CD4-positive, alpha-beta T cell (primary cell): Measurements from ENCODE around the gene PRAME. TPM values are rescaled to one million over a fixed set of nuclear protein-coding genes. Genes with fewer than 3 reads are reported as not detected.

Experiments
- ATAC-seq: fragments of 200-7000 bp; cut with Tn5 transposase; one replicate; pipeline ENCODE4 v1.10.0; 2022; ENCODE audit warnings: mild to moderate bottlenecking; ENCODE audit not compliant: poor library complexity
- CTCF ChIA-PET: fragments of 350-600 bp; sonication (Branson Sonifier 250); formaldehyde crosslinking; loops from one replicate; lab custom pipeline; 2021; ENCODE audit warnings: antibody characterized with exemption, inconsistent platforms; lab: Charles Lee
- POLR2A ChIA-PET: fragments of 350-600 bp; sonication (Branson Sonifier 250); formaldehyde crosslinking; loops from one replicate; lab custom pipeline; 2021; ENCODE audit warnings: antibody characterized with exemption, inconsistent platforms; lab: Charles Lee
- DNase-seq, 14 experiments: peaks; one replicate each; pipeline ENCODE4 v3.0.0-alpha.2; 2013 to 2020; ENCODE audit warnings: mixed read lengths in 2 of 14
- H3K27ac ChIP-seq, 2 donors: one replicate each; pipeline versions ENCODE4 v1.5.1 to v1.7.0; 2013; ENCODE audit warnings: low read length in 2 of 2, low read depth in 1 of 2, mild to moderate bottlenecking in 1 of 2
- H3K27me3 ChIP-seq, 2 experiments: 1 replicate in 1 of 2; 2 replicates in 1 of 2; pipeline versions ENCODE4 v1.6.1 to v1.7.0; 2013; ENCODE audit warnings: low read length in 2 of 2, control low read depth in 1 of 2, mild to moderate bottlenecking in 1 of 2, moderate library complexity in 1 of 2; ENCODE audit not compliant: insufficient read depth in 2 of 2, control insufficient read depth in 1 of 2
- H3K36me3 ChIP-seq: one replicate; pipeline ENCODE4 v1.6.1; 2013; ENCODE audit warnings: low read length, control low read depth; ENCODE audit not compliant: insufficient read depth
- H3K4me1 ChIP-seq: one replicate; pipeline ENCODE4 v1.6.1; 2013; ENCODE audit warnings: low read length, control low read depth; ENCODE audit not compliant: insufficient read depth
- H3K4me3 ChIP-seq: one replicate; pipeline ENCODE4 v1.5.1; 2013; ENCODE audit warnings: mild to moderate bottlenecking, low read length, moderate library complexity
- H3K9me3 ChIP-seq, 2 experiments: 1 replicate in 1 of 2; 2 replicates in 1 of 2; pipeline versions ENCODE4 v1.6.1 to v1.7.0; 2013; ENCODE audit warnings: low read length in 2 of 2, mild to moderate bottlenecking in 2 of 2, control low read depth in 1 of 2, moderate library complexity in 1 of 2; ENCODE audit not compliant: control insufficient read depth in 1 of 2, insufficient read depth in 1 of 2
- H3K27ac Mint-ChIP-seq: one replicate; pipeline ENCODE4 v1.8.0; 2020; ENCODE audit warnings: mixed read lengths
- H3K27me3 Mint-ChIP-seq: one replicate; pipeline ENCODE4 v1.8.0; 2021; ENCODE audit warnings: mixed read lengths
- H3K36me3 Mint-ChIP-seq: one replicate; pipeline ENCODE4 v1.8.0; 2021; ENCODE audit warnings: low read depth, mixed read lengths
- H3K4me1 Mint-ChIP-seq: one replicate; pipeline ENCODE4 v1.8.0; 2021; ENCODE audit warnings: low read depth, mixed read lengths
- H3K4me3 Mint-ChIP-seq: one replicate; pipeline ENCODE4 v1.8.0; 2020; ENCODE audit warnings: mild to moderate bottlenecking, mixed read lengths
- H3K9me3 Mint-ChIP-seq: one replicate; pipeline ENCODE4 v1.8.0; 2020; ENCODE audit warnings: mixed read lengths
- intact Hi-C, 2 experiments: fragments of 100-400 bp; cut with DNase I in 1 of 2; cut with micrococcal nuclease in 1 of 2; formaldehyde crosslinking; loops; one replicate each; pipeline versions ENCODE4 v1.15.1 to v1.9.0; 2023 to 2025; cut with DNase I, micrococcal nuclease
- total RNA-seq, 174 experiments: library from RNA in 2 of 174; stranded (reverse) in 2 of 174; gene quantifications; one replicate each; pipeline ENCODE4 v1.2.3 and lab custom pipeline; 2021 to 2026
- TF ChIP-seq, protein P1 (sequence below): fragments of 200-600 bp; IDR thresholded peaks from one replicate; pipeline ENCODE4 v1.8.0; 2022; ENCODE audit warnings: antibody characterized with exemption, mild to moderate bottlenecking

PRAME gene
- total RNA-seq, 2 experiments from 2014 or later, result not detected

DNA sequence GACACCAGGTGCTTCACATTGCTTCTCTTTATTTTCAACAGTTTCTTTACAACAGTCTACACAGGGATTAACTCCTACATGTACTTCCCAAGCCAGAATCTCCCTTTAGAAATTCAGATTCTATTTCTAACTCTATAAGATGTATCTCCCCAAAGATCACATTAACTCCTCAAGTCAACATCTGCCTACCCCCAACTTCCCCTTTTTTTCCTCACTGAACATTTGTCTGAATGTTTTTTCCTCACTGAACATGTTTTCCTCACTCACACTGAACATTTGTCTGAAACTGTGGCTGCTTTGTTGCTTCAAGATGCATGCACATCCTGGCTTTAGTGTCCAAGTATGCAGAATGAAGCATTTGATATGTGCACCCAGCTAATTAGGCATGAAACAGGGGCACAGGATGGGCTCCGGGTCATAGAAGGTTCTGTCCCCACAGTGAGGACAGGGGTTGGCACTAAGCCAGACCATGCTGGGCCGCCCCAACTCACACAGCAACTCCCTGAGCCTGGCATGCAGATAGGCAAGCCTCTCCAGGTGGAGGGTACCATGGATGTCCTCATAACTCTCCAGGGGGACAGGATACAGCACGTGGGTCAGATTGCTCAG lies 11.3 kb downstream of the PRAME start:
- Histone ChIP-seq H3K4me3 (no peak overlapping the region), H3K4me1 (no peaks in the 10 kb centered on the region), H3K36me3 (no peaks in the 10 kb centered on the region), H3K27me3 (no peaks in the 10 kb centered on the region), H3K9me3 (no peaks in the 10 kb centered on the region), H3K27ac (no peak overlapping the region)
- Mint-ChIP-seq H3K9me3 (no peaks in the 10 kb centered on the region), H3K4me1 (no peaks in the 10 kb centered on the region), H3K27me3 (no peaks in the 10 kb centered on the region), H3K36me3 (no peaks in the 10 kb centered on the region), H3K27ac (no peak overlapping the region), H3K4me3 (no peak overlapping the region)
- intact Hi-C loops, result no loop called here
- TF ChIP-seq, protein P1, sequence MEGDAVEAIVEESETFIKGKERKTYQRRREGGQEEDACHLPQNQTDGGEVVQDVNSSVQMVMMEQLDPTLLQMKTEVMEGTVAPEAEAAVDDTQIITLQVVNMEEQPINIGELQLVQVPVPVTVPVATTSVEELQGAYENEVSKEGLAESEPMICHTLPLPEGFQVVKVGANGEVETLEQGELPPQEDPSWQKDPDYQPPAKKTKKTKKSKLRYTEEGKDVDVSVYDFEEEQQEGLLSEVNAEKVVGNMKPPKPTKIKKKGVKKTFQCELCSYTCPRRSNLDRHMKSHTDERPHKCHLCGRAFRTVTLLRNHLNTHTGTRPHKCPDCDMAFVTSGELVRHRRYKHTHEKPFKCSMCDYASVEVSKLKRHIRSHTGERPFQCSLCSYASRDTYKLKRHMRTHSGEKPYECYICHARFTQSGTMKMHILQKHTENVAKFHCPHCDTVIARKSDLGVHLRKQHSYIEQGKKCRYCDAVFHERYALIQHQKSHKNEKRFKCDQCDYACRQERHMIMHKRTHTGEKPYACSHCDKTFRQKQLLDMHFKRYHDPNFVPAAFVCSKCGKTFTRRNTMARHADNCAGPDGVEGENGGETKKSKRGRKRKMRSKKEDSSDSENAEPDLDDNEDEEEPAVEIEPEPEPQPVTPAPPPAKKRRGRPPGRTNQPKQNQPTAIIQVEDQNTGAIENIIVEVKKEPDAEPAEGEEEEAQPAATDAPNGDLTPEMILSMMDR, result no peak
- CTCF ChIA-PET, result no interaction called here
- DNase-seq (no peak), ATAC-seq (no peak)
- POLR2A ChIA-PET, result no interaction called here

DNA sequence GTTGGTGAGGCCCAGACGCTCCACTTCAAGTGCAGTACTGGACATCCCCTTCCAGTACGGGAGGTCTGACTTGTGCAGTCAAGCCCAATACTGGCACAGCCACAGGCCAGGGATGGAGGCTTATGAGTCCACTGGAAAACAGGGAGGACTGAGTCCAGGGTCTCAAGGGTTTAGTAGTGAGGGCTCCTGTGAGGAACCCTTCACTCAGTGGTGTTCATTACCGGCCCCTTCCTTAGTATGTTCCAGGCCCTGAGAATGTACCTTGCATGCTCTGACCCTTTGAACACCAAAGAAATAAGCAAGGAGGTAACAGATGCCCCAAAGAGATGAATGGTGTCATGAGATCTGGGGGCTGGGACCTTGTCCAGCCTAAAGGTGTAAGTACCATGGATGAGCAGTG lies 11.8 kb downstream of the PRAME start:
- CTCF ChIA-PET, result no interaction called here
- no peak for ATAC-seq
- H3K27me3 Mint-ChIP-seq, result no peaks in the 10 kb centered on the region
- Histone ChIP-seq H3K36me3 (no peaks in the 10 kb centered on the region), H3K4me3 (no peak overlapping the region), H3K27ac (no peak overlapping the region), H3K9me3 (no peaks in the 10 kb centered on the region), H3K27me3 (no peaks in the 10 kb centered on the region), H3K4me1 (no peaks in the 10 kb centered on the region)
- no peaks in the 10 kb centered on the region for H3K9me3 Mint-ChIP-seq
- H3K4me3 Mint-ChIP-seq, result no peak overlapping the region
- TF ChIP-seq, protein P1, result no peak
- no peaks in the 10 kb centered on the region for H3K36me3 Mint-ChIP-seq
- POLR2A ChIA-PET, result no interaction called here
- H3K27ac Mint-ChIP-seq, result no peak overlapping the region
- DNase-seq, result no peak
- H3K4me1 Mint-ChIP-seq, result no peaks in the 10 kb centered on the region
- intact Hi-C loops, result no loop called here

DNA sequence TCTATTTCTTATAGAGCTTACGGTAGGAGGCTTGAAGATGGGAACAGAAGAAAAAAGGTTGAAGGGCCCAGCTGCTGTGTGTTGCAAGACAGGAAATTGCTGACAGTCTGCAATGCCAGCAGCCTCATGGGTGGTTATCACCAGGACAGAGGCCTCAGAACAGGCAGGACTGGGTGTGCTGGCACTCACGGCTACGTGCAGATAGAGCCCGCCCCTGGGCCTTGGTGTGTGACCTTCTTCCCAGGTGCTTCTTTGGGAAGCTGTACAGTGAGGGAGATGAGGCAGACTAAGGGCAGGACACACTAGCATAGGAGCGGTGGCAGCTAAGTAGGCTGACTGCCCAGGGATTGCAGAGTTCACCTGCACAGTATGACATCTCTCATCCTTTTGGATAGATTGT lies 12.6 kb downstream of the PRAME start:
- CTCF ChIA-PET, result no interaction called here

More for the DNA sequence above, 12.6 kb downstream of the PRAME start:
- Mint-ChIP-seq H3K4me3 (no peak overlapping the region), H3K27me3 (no peaks in the 10 kb centered on the region), H3K9me3 (no peaks in the 10 kb centered on the region), H3K4me1 (no peaks in the 10 kb centered on the region), H3K36me3 (no peaks in the 10 kb centered on the region), H3K27ac (no peak overlapping the region)
- Histone ChIP-seq H3K36me3 (no peaks in the 10 kb centered on the region), H3K4me1 (no peaks in the 10 kb centered on the region), H3K27ac (no peak overlapping the region), H3K27me3 (no peaks in the 10 kb centered on the region), H3K9me3 (no peaks in the 10 kb centered on the region), H3K4me3 (no peak overlapping the region)
- intact Hi-C loops, result no loop called here
- TF ChIP-seq, protein P1, result no peak
- POLR2A ChIA-PET, result no interaction called here
- DNase-seq (no peak), ATAC-seq (no peak)
